Measurements from ENCODE around the gene PPP2R5E. TPM values are rescaled to one million over a fixed set of nuclear protein-coding genes. Genes with fewer than 3 reads are reported as not detected.

PPP2R5E gene
- total RNA-seq, 4 donors from 2014 or later: 10.5 to 45.2 (median 27.8) TPM

DNA sequence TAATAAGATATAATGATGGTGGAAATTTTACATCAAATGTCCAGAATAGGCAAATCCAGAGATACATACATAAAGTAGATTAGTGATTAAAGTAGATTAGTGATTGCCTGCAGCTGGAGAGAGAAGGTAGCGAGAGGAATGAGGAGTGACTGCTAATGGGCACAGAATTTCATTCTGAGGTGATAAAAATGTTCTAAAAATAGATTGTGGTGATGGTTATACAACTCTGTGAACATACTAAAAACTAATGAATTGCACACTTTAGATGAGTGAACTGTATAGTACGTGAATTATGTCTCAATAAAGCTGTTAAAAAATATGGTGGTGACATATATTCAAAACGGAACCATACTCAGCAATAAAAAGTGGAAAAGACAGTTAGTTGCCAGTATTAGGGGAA lies 41.7 kb downstream of the PPP2R5E start:
- TF ChIP-seq, protein P1, sequence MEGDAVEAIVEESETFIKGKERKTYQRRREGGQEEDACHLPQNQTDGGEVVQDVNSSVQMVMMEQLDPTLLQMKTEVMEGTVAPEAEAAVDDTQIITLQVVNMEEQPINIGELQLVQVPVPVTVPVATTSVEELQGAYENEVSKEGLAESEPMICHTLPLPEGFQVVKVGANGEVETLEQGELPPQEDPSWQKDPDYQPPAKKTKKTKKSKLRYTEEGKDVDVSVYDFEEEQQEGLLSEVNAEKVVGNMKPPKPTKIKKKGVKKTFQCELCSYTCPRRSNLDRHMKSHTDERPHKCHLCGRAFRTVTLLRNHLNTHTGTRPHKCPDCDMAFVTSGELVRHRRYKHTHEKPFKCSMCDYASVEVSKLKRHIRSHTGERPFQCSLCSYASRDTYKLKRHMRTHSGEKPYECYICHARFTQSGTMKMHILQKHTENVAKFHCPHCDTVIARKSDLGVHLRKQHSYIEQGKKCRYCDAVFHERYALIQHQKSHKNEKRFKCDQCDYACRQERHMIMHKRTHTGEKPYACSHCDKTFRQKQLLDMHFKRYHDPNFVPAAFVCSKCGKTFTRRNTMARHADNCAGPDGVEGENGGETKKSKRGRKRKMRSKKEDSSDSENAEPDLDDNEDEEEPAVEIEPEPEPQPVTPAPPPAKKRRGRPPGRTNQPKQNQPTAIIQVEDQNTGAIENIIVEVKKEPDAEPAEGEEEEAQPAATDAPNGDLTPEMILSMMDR (IDR thresholded peaks at IDR 0.05): no peak
- no peak for TF ChIP-seq POLR2AphosphoS5 (IDR thresholded peaks at IDR 0.05)
- TF ChIP-seq POLR2A (IDR thresholded peaks at IDR 0.05): no peak
- TF ChIP-seq EP300 (IDR thresholded peaks at IDR 0.05; ENCODE audit: low read depth): no peak
- Histone ChIP-seq H3K4me3 (no peak overlapping the region), H3K27me3 (no peaks in the 10 kb centered on the region), H3K36me3 (no peaks in the 10 kb centered on the region), H3K27ac (no peak overlapping the region), H3K4me1 (peaks cover 3 to 43% (median 7%) of the 10 kb centered on the region in 4 donors), H3K9me3 (no peaks in the 10 kb centered on the region)
- intact Hi-C loops (cut with DNase I; ENCODE audit: low total_unique reads) (no loop called here), in situ Hi-C loops (cut with MboI; ENCODE audit: low pct_ligation_motif_present in 1 of 4, low pct_unique_long_range_greater_than_20kb in 1 of 4, low sequenced_read_pairs in 3 of 4) (no loop called here)
- DNase-seq: no peak
- WGBS, 2 donors (ENCODE audit: low coverage in 1 of 2): 36 to 57% methylated on average over 3 of the region's 3 CpGs

- H3K4me1 ChIP-seq: peaks cover 3 to 43% (median 7%) of the 10 kb centered on the region in 4 donors
- H3K4me3 ChIP-seq: no peak overlapping the region
- H3K27me3 ChIP-seq: no peaks in the 10 kb centered on the region
- TF ChIP-seq EP300 (IDR thresholded peaks at IDR 0.05; ENCODE audit: low read depth) (no peak), POLR2AphosphoS5 (IDR thresholded peaks at IDR 0.05) (peak in 1 of 3 donors; percentile 22), POLR2A (IDR thresholded peaks at IDR 0.05) (no peak)
- TF ChIP-seq, protein P1 (IDR thresholded peaks at IDR 0.05): no peak
- H3K36me3 ChIP-seq: no peaks in the 10 kb centered on the region
- no peak for DNase-seq
- 92% methylated on average over 1 of the region's 1 CpG; no CpG with 5 or more reads in 1 of the 2 donors for WGBS, 2 donors (ENCODE audit: low coverage in 1 of 2)
- H3K27ac ChIP-seq: peak overlapping the region in 3 of 4 donors; percentile 18 to 50 (median 24)
- intact Hi-C loops (cut with DNase I; ENCODE audit: low total_unique reads) (no loop called here), in situ Hi-C loops (cut with MboI; ENCODE audit: low pct_ligation_motif_present in 1 of 4, low pct_unique_long_range_greater_than_20kb in 1 of 4, low sequenced_read_pairs in 3 of 4) (no loop called here)
- H3K9me3 ChIP-seq: no peaks in the 10 kb centered on the region
Measured at GRCh38 chr14:63499701-63500250, 43.4 kb downstream of the PPP2R5E start.

DNA sequence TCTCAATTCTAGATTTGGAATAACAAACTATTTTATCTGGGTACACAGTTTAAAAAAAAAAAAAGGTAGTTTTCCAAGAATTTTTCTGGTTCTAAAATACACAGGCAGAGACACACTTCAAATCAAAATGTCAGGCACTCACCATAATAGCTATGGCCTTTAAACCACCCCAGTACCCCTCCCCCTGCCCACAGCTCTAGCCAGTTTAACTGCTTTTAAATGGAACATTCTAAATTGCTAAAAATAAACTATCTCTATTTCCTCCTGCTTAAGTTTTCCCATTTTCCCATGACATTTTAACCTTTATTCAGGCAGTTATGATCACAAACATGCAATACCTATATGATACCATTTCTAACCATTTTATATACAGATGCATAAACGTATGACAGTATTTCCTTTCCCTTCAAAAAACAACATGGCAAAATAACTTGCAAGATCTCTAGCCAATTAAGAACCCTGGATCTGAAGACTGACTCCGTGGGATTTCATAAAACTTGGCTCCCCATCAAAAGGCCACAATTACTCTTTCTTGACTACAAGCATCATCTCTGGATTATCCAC lies 46.3 kb downstream of the PPP2R5E start:
- TF ChIP-seq, protein P1 (IDR thresholded peaks at IDR 0.05): no peak
- no peak for TF ChIP-seq EP300 (IDR thresholded peaks at IDR 0.05; ENCODE audit: low read depth)
- no peak for TF ChIP-seq POLR2A (IDR thresholded peaks at IDR 0.05)
- TF ChIP-seq POLR2AphosphoS5 (IDR thresholded peaks at IDR 0.05): no peak
- no peaks in the 10 kb centered on the region for H3K36me3 ChIP-seq
- H3K4me3 ChIP-seq: no peak overlapping the region
- H3K4me1 ChIP-seq: peaks cover 8 to 53% (median 17%) of the 10 kb centered on the region in 4 donors
- 51 to 67% methylated on average over 2 of the region's 2 CpGs for WGBS, 2 donors (ENCODE audit: low coverage in 1 of 2)
- no peaks in the 10 kb centered on the region for H3K27me3 ChIP-seq
- intact Hi-C loops (cut with DNase I; ENCODE audit: low total_unique reads) (no loop called here), in situ Hi-C loops (cut with MboI; ENCODE audit: low pct_ligation_motif_present in 1 of 4, low pct_unique_long_range_greater_than_20kb in 1 of 4, low sequenced_read_pairs in 3 of 4) (no loop called here)
- no peak for DNase-seq
- no peaks in the 10 kb centered on the region for H3K9me3 ChIP-seq
- H3K27ac ChIP-seq: no peak overlapping the region

DNA sequence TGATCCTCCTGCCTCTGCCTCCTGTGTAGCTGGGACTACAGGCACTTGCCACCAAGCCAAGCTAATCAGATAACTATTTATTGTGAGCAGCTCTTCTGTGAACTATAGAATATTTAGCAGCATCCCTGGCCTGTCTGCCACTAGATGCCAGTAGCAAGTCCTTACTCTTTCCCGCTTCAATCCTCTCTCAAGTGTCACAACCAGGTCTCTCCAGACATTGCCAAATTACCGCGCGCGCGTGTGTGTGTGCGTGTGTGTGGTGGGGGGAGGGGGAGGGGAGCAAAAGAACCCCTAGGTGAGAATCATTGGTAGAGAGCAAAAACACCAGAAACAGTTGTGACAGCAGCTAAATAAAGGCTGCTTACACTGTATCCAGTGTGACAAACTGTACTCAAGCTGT lies 49.9 kb downstream of the PPP2R5E start:
- in situ Hi-C loops (cut with MboI; ENCODE audit: low pct_ligation_motif_present in 1 of 4, low pct_unique_long_range_greater_than_20kb in 1 of 4, low sequenced_read_pairs in 3 of 4): no loop called here
- no peaks in the 10 kb centered on the region for H3K9me3 ChIP-seq
- peaks cover 13 to 40% (median 19%) of the 10 kb centered on the region in 4 donors for H3K4me1 ChIP-seq
- H3K36me3 ChIP-seq: no peaks in the 10 kb centered on the region
- H3K27ac ChIP-seq: peak overlapping the region in 1 of 4 donors; percentile 26
- intact Hi-C loops (cut with DNase I; ENCODE audit: low total_unique reads): no loop called here
- no peak for DNase-seq
- TF ChIP-seq, protein P1 (IDR thresholded peaks at IDR 0.05): no peak
- TF ChIP-seq POLR2AphosphoS5 (IDR thresholded peaks at IDR 0.05) (no peak), EP300 (IDR thresholded peaks at IDR 0.05; ENCODE audit: low read depth) (no peak), POLR2A (IDR thresholded peaks at IDR 0.05) (no peak)
- H3K27me3 ChIP-seq: no peaks in the 10 kb centered on the region
- no peak overlapping the region for H3K4me3 ChIP-seq
- 60 to 83% methylated on average over 1 to 7 of the region's 7 CpGs for WGBS, 2 donors (ENCODE audit: low coverage in 1 of 2)

All from transverse colon (tissue), 4 donors.